ENCODE measurements around the gene GCN1.
A peak's percentile ranks its signal among the peaks of the same experiment; 100 is the strongest.

The GCN1 gene

DNA sequence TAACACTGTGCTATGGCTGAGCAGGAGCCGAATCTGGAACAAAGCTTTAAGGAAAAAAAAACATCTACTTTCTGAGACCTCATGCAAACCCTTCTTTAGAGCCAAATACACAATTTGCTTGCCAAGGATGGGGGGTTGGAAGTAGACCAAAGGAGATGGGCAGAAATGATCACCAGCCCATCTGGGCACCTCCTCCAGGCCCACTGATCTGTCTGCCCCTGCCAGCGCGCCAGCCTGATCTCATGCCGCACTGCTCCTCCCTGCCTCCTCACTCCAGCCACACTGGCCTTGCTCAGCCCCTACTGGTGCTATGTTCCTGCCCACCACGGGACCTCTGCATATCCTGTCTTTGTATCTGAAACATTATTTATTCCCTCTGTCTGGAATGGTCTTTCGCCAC is 53.2 kb downstream of the GCN1 start:
- no peak for DNase-seq

DNA sequence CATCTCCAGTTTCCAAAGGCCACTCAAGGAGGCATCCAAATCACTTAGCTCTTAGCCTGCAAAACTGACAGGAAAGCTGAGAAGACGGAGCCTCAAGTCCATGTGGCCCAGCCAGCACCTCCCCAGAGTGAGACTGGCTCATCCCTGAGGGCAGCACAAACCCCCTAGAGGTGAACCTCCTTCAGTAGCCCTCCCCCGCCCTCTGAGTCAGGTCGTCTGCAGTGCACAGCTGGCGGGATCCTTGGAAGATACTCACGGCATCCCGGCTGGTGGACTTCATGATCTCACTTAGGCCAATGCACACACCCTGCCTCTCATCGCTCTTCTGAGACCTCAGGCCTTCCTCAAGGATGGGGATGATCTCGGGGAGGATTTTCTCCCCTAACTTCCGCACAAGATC is 53.9 kb downstream of the GCN1 start:
- no peak for DNase-seq

DNA sequence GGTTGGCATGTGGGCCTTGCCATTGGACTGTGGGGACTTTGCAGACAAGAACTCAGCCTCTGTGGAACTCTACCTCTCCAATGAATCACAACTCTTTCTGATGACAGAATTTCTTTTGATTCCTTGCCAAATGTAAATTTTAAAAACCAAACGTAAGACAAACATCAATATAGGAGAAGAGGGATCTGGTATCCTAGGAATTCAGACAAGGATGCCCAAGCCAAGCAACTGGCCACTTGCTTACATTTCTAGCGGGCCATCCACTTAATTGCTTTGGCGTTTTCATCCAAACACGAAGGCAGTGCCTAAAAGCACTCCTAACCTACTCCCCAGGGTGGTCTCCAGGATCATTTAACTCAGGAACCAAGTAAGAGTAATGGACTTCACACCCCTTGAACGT is 54.6 kb downstream of the GCN1 start:
- no peak for DNase-seq

DNA sequence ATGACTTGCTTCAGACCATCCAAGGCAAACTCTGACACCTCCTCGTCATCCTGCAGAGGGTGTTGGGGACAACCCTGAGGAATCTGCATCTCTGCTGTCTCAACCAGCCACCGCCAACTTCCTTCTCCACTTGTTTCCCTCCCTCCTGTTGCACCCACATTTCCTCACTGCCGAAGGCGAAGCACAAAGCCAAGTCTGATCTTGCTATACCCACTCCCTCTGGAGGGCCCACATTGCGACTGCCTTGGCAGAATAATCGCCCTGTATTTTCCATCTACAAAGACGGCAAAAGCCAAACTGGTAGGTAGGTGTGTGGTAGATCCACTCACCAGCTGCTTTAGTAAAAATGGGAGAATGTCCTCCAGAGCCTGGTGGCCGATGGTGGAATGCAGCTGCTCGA is 56.1 kb downstream of the GCN1 start:
- no peak for DNase-seq

DNA sequence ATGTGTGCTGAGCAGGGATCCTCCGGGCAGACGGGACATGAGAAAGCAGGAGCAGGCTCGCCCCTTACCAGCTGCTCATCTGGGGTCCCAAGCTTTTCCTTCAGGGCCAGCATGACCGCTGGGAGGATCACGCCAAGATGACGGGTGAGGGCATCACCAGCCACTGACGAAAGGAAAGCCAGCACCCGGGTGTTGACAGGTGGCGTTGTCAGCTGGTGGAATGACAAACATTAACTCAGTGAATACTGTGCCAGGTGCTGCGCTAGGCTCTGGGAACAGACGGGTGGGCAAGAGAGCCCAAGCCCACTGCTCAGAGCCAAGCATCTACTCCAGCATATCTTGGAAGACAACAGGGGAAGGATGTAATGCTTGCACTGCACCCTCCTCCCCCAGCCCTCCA is 56.7 kb downstream of the GCN1 start:
- DNase-seq: no peak

DNA sequence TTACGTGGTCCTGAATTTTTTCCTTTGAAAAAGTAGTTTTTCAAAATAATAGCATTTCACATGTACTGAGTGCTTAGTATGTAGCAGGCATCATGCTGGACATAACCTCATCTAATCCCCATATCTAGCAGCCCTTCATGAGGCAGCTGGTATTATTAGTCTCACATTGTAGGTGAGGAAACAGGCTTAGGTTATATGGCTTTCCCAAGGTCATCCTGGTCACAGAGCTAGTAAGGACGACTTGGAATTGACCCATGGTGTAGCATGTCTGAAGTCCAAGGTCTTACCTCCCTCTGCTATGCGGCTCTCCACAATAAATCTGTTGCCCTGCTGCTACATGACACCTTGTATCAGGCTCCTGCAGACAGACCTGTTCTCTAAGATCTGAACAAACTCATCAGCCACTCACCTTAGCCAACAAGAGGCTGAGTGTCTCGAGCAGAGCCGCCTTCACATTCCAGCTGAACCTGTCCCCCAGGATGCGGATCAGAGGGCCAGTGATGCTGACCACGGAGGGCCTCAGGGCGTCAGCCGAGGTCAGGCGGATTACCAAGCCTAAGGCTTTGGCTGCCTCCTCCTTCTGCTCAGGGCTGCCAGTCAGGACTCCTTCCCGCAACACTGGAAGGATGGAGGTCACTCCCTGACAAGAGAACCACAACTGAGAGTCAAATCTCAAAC is 58.3 kb downstream of the GCN1 start:
- DNase-seq: no peak

DNA sequence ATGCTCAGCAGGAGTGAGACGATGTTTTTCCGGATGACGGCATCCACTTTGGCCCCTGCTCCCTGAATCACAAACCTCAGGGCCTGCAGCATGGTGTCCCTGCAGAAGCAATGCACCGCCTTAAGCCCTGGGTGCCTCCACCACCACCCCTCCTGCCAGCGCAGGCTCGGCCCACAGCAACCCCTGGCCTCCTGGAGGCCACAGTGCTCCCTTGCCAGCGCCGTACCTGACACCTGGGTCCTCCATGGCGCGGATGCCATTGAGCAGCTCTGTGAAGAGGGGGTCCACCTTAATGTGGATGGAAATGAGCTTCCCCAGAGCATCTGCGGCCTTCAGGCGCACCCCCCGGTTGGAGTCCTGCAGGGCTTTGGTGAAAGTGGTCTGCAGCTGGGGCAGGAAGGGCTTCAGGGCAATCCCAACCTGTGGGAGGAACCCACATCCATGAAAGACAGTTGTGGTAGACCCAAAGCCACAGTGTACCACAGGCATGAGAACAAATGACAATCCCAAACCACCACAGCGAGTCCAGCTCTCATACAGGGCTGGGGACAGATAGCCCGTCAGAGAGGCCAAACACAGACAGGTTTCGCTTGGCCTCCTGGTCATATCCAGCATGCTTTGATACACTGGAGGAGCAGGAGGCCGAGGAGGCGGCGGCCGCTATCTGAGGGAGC is 60.1 kb downstream of the GCN1 start:
- DNase-seq: no peak

DNA sequence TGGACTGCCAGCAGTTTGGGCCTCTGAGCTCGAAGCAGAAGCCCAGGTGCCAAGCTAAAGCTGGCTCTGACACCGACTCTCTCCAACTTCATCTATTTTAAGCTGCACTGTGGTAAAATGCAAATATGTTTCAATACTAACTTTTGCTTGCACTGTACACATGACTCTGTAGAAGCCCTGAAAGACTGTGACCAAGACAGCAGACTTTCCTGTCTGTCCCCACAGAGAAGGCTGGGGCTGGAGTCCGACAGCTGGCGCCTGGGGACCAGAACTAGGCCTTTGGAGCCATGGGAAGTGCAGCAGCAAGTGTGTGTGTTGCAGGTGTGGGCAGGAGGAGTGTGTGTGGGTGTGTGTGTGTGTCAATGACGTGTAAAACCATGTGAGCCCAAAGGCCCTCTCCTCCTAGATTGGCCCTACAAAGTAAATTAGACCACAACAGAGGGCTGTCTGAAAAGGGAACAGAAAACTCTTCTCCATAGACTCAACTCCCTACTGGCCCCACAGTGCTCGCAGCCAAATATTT is 61.6 kb downstream of the GCN1 start:
- peak; percentile 35 for DNase-seq

DNA sequence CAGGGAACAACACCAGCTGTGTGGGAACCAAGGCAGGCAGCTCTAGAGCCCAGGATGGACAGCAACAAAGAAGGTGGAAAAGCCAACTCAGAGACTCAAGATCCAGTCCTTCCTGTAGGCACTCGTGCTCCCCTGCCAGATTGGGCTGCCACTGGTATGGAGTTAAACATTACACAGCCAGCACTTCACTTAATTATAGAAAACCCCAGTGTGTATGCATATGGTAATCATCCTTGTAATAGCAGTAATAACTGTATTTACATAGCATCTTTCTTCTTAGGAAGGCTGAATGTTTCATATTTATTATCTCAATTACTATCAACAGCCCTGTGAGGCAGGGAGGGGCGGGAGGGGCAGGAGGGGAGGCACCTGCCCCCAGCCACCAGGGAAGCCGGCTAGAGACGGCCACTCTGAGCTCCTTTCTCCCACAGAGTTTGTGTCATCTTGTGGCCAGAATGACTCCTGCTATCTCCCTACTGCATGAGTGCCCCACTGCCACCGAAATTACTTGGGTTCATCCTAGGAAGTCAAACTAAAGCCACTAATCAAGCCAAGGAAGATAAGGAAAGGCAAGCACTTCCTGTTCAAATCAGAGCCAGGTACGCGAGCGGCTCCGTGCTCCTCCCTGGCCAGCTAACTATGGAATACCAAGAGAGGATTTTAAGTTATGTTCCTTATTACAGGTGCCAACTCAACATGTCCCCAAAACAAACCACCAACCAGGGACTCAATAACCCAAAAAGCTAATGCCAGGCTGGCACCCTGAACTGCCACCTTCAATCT is 62.3 kb downstream of the GCN1 start:
- no peak for DNase-seq

DNA sequence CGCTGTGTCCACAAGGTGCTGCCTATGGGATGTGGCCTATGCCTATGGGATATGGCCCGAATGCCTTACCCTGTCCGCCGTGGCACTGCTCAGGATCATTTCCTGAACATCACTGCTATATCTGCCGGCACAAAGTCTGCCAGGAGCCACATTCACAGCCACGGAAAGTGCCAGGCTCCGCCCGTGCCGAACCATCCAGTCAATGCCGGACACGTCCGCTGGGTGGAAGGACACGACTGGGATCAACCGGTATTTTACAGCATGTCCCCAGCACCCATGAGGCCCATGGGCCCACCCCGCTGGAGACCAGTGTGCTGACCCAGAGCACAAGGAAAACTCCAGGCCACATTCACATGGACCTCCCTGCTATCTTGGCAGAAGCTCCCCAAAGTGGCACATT is 63.4 kb downstream of the GCN1 start:
- DNase-seq: no peak

DNA sequence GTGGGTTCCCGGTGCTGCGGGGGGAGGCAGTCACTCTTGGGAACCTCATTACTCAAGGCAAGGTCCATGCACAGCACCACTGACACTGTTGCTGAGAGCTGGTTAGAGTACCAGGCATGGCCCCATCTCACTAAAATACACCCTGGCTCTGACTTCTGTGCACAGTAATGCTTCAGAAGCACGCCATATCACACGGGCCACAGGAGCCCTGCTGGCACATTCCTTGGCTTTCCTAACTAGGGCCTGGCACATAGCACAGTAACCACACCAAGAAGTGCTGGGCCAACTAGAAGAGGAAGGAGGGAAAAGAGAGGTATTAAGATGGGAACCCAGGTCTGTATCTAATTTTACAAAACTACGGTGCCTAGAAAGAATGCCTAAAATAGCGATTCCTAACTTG is 64.5 kb downstream of the GCN1 start:
- DNase-seq: no peak

DNA sequence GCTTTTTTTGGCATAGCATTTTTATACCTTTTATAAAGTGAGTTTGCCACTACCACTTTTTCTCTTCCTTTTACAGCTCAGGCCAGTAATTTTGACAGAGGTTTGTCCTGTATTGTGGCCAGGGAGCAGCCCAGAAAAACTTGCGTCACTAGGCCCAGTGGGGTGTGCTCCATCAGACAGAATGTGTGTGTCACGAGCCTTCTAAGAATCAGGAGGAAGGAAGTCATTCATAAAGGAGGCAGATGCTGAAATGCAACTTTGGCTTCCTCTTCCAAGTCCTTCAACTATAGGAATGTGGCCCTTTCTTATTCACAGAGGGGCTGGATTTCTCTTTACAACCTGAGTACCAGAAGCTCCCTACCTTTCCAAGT is 67.9 kb downstream of the GCN1 start:
- peak; percentile 61 for DNase-seq

DNA sequence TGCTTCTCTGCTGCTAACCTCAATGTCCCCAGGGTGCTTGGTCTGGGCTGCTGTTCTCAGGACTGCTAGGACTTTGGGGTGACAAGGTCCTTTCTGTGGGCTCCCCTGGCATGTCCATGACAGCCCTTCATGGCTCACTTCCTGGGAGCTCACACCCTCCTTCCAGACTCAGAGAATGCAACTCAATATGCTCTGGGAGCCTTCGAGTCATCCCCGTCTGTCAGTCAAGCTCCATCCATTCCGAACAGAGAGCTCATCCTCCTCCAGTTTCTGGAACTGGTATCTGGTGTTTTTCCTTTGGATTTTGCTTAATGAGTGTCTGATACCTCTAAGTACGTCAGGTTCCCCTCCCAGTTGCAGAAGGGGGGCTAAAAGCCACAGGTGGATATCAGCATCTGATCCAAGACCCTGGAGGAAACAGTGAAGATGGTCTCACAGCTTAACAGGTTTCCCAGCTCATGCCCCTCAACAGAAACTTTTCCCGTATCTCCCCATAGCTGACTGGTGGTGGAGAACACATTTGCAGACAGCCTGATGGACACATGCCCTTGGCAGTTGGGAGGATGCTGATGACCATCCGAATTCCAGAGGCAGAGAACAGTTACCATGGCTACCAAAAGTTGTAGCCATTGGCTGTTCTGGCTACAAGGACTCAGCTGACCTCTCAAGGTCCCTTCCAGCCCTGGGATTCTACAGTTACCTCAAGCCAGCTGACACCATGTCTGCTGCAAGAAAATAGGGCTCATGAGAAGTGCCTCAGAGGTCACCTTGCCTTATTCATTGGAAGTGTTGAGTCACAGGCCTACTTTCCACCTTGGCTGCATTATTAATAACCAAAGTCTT is 68.5 kb downstream of the GCN1 start:
- no peak for DNase-seq

DNA sequence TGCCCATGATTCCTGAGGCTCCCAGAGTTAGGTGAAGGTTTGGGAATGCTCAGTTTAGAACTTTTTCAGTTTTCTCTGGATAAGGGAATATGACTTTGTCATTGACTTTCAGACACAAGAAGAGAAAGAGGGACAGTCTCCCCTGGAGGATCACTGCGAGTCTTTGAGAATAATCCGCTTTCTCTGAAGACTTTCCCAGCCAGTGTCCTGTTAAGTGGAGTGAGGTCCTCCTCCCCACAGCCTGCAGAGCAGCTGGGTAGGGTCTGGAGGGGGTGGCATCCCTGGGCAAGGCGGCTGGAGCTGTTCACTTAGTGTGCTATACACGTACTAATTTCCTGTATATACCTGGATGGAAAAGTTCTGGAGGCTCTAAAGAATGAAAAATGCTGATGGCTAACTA is 69.5 kb downstream of the GCN1 start:
- DNase-seq: no peak

DNA sequence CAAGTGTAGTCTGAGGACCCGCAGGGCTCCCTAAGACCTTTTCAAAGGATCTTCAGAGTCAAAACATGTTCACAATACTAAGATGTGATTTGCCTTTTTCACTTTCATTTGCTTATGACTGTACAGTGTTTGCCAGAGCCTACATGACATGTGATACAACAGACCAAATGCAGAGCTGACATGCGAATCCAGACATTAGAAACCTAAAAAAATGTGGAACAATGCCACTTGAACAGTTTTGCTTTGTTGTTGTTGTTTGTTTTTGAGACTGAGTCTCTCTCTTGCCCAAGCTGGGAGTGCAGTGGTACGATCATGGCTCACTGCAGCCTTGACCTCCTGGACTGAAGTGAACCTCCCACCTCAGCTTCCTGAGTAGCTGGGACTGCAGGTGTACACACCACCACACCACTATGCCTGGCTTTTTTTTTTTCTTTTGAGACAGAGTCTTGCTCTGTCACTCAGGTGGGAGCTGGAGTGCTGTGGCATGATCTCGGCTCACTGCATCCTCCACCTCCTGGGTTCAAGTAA is 72.7 kb downstream of the GCN1 start:
- no peak for DNase-seq

DNA sequence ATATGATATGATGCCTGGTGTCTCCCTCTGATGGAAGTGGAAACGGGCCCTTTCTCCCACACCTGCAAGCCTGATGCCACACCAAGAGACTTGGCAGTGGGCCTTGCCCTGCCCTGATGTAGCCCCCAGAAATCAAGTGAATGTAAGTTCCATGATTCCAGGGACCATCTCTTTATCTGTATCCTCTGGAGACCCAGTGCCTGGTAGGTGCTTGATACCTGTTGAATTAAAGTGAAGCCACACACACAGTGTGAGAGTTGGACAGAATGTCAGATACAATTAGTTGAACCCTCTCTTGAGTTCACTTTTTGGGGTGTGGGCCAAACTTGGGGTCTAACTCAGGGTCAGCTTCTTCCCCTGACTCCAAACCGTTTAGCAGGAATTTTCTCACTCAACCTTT is 73.2 kb downstream of the GCN1 start:
- DNase-seq: no peak

DNA sequence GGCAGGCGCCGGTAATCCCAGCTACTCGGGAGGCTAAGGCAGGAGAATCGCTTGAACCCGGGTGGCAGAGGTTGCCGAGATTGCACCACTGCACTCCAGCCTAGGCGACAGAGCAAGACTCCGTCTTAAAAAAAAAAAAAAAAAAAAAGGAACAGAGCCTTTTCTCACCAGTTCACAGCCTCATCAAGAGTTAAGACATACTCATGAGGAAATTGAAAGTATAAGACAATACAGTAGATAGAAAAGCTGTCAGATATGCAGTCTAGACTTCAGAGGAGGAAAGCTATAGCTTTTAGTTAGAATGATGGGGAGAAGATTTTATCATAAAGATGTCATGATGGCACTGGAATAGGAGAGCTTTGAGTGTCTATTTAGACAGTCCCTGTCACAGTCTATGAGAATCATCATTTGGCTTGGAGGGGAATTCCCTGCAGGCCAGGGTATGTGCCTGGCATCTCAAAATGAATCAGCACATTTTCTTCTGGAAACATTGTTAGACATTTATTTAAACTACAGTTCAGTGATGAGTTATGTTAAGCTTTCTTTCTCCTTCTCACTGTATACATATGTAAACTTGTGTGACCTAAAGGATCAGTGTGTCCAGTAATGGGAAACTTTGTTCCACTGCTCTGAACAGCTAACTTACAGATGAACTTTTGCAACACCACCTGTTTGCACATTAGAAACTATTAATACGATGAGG is 75.1 kb downstream of the GCN1 start:
- no peak for DNase-seq

DNA sequence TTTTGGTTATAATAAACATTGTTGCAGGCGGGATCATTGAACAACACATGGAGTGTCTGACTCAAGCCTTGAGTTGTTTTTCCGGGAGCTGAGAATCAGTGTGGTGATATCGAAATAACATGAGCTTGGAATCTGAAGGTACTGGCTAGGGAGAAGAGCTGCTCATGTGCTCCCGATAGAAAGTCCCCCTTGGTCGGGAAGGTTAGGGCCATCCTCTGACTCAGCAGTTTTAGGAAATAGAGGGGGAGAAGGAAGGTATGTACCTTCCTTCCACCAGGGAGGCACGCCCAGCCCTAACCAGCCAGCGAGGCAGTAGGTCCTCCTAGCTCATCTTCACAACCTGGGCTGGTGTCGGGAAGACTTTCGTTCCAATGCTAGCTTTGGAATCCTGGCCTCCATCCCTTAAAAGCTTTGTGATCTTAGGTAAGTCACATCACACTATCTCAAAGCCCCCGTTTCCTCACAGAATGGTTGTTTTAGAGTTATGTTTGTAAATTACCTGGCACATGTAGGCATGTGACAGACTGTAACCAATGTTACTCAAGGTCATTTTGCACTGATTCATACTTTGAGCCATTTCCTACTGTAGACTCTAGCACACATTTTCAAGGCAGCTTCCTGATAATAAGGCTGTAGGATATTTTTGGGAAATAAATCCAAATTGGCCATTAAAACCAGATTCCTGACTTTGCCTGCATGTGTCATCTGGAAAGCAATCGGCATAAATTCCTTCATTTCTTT is 76.0 kb downstream of the GCN1 start:
- no peak for DNase-seq

DNA sequence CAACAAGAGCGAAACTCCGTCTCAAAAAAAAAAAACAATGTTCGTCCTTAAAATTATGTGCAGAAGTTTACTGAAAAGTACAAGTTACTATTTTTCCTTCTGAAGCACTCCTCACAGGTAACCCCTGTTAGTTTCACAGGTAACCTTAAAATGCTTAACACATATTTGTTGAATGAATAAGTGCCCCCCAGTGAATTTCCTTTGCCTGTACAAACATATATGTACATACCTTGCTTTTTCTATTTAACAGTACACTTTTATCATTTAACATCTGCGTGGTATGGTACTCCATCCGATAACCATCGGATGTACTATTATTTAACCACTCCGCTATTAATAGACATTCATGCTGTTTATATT is 76.6 kb downstream of the GCN1 start:
- DNase-seq: no peak

DNA sequence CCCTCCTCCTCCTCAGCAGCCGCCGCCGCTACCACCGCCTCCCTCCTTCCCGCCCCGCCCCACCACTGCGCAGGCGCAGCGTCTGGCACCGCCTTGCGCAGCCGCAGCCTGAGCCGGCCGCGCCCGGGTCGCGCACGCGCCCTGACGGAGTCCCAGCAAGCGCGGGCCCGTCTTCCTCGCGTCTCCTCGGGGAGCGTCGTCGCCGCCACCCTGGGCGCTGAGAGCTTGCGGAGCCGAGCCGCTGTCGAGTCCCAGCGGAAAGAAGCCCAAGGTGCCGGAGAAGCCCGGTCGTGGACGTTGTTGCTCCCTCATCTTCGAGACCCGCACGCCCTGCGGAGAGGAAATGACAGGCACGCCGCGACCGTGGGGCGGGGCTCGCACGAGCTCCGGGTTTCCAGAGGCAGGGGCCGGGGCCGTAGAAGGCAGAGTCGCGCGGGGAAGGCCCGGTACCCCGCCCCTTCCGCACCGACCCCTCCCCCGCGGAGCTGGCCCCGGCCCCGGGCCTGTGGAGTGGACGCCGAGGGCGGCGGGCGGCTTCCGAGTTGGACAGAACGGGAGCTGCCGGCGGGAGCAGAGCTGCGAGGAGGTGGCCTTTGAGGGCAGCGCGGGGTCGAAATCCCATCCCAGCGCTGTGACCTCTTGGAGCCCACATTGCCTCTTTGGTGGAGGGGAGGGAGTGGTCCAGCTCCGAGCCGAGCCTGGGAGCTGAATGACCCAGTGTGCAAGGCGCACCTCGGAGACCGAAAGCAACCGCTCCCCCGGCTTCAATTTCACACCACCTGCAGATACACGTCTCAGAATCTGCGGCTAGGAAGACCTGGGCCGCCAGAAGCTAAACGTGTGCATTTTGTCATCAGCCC is 77.5 kb downstream of the GCN1 start:
- peak; percentile 96 for DNase-seq

DNA sequence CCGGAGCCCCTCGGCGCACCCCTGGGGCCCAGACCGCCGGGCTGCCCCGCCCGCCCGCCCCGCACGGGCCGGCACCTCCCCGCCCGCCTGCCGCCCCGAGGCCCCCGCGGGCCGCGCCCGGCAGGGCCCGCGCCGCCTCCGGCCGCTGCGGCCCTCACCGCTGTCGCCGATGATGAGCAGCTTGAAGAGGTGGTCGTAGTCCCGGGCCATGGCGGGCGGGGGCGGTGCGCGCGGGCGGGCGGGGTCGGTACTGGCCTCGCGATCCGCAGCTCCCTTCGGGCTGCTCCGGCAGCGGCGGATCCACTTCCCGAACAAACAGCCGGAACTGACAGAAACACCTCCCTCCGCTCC is 78.1 kb downstream of the GCN1 start, which contains the start of gene RAB35:
Gene RAB35 (minus strand): TSS at position 313 of the 351 bp plus-strand sequence. CDS start 103 bp downstream, at position 210.
- DNase-seq: no peak

Measured in CD4-positive, alpha-beta T cell treated with Interleukin-15 for 1 hour (primary cell).